Suprapubic skin (tissue), 3 donors: ENCODE measurements around the gene MFSD6.

Source experiments
- EP300 ChIP-seq: sonication (generic); formaldehyde crosslinking; IDR thresholded peaks from one replicate; pipeline ENCODE4 v1.6.1; 2017; ENCODE audit warnings: antibody characterized with exemption
- TF ChIP-seq, protein P1 (sequence below), 2 donors: fragments of 200-600 bp in 1 of 2; fragments of 450-650 bp in 1 of 2; sonication (generic) in 1 of 2; IDR thresholded peaks; one replicate each; pipeline ENCODE4 v1.5.1; 2016 to 2019; ENCODE audit warnings: antibody characterized with exemption in 2 of 2, mild to moderate bottlenecking in 1 of 2, moderate library complexity in 1 of 2

DNA sequence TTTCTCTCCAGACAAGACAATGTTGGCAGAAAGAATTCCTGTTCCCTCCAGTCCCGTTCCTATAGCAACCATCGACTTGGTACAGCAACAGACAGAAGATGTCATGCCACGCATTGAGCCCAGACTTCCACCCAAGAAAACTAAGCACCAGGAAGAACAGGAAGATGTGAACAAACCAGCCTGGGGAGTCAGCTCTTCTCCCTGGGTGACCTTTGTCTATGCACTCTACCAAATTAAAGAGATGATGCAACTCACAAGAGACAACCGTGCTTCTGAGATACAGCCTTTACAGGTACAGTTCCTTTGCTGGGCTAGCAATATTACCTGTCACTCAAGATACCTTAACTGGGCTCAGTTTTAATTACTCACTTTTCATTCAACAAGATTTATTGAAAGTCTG, 89.3 kb downstream of the MFSD6 start:
- TF ChIP-seq, protein P1, sequence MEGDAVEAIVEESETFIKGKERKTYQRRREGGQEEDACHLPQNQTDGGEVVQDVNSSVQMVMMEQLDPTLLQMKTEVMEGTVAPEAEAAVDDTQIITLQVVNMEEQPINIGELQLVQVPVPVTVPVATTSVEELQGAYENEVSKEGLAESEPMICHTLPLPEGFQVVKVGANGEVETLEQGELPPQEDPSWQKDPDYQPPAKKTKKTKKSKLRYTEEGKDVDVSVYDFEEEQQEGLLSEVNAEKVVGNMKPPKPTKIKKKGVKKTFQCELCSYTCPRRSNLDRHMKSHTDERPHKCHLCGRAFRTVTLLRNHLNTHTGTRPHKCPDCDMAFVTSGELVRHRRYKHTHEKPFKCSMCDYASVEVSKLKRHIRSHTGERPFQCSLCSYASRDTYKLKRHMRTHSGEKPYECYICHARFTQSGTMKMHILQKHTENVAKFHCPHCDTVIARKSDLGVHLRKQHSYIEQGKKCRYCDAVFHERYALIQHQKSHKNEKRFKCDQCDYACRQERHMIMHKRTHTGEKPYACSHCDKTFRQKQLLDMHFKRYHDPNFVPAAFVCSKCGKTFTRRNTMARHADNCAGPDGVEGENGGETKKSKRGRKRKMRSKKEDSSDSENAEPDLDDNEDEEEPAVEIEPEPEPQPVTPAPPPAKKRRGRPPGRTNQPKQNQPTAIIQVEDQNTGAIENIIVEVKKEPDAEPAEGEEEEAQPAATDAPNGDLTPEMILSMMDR (IDR thresholded peaks at IDR 0.05), result no peak
- TF ChIP-seq EP300, result no peak
